ENCODE measurements around the gene TCEAL3.
"Not testable (repeated sequence)": the region's sequence is repeated elsewhere in the genome, so short reads cannot be mapped to it uniquely, and the experiment has no call there.

TCEAL3 gene

GRCh38 chrX:103607364-103608305 lies at the start of gene TCEAL3:
Gene TCEAL3 (plus strand): TSS chrX:103607963. CDS start chrX:103609065, 1,102 bp downstream.
- Mint-ChIP-seq H3K27ac (peak within 1 kb of the TSS; percentile 60), H3K9me3 (no peaks in the 10 kb centered on the region), H3K4me3 (peak within 1 kb of the TSS; percentile 76), H3K36me3 (ENCODE audit: low read depth) (no peaks in the 10 kb centered on the region), H3K4me1 (ENCODE audit: low read depth) (peaks cover 4% of the 10 kb centered on the region), H3K27me3 (peaks cover 51% of the 10 kb centered on the region)
- DNase-seq: peak; percentile 62

GRCh38 chrX:103560256-103560655 lies 47.5 kb upstream of the TCEAL3 start:
- no peaks in the 10 kb centered on the region for H3K36me3 Mint-ChIP-seq (ENCODE audit: low read depth)
- peaks cover 49% of the 10 kb centered on the region for H3K27me3 Mint-ChIP-seq
- H3K9me3 Mint-ChIP-seq: no peaks in the 10 kb centered on the region
- no peaks in the 10 kb centered on the region for H3K4me1 Mint-ChIP-seq (ENCODE audit: low read depth)
- no peak for DNase-seq
- H3K27ac Mint-ChIP-seq: no peak overlapping the region
- no peak overlapping the region for H3K4me3 Mint-ChIP-seq

- Mint-ChIP-seq H3K9me3 (no peaks in the 10 kb centered on the region), H3K4me1 (ENCODE audit: low read depth) (no peaks in the 10 kb centered on the region), H3K4me3 (no peak overlapping the region), H3K36me3 (ENCODE audit: low read depth) (no peaks in the 10 kb centered on the region), H3K27me3 (peaks cover 36% of the 10 kb centered on the region), H3K27ac (no peak overlapping the region)
- DNase-seq: no peak
Observed at GRCh38 chrX:103562801-103563200, 45.0 kb upstream of the TCEAL3 start.

GRCh38 chrX:103565197-103565596 lies 42.6 kb upstream of the TCEAL3 start:
- Mint-ChIP-seq H3K36me3 (ENCODE audit: low read depth) (no peaks in the 10 kb centered on the region), H3K27ac (no peak overlapping the region), H3K27me3 (peaks cover 30% of the 10 kb centered on the region), H3K4me1 (ENCODE audit: low read depth) (no peaks in the 10 kb centered on the region), H3K4me3 (no peak overlapping the region), H3K9me3 (no peaks in the 10 kb centered on the region)
- DNase-seq: no peak

GRCh38 chrX:103565752-103566151 lies 42.0 kb upstream of the TCEAL3 start:
- DNase-seq: no peak
- H3K27me3 Mint-ChIP-seq: peaks cover 30% of the 10 kb centered on the region
- no peak overlapping the region for H3K4me3 Mint-ChIP-seq
- no peak overlapping the region for H3K27ac Mint-ChIP-seq
- no peaks in the 10 kb centered on the region for H3K4me1 Mint-ChIP-seq (ENCODE audit: low read depth)
- no peaks in the 10 kb centered on the region for H3K9me3 Mint-ChIP-seq
- H3K36me3 Mint-ChIP-seq (ENCODE audit: low read depth): no peaks in the 10 kb centered on the region

- Mint-ChIP-seq H3K4me3 (no peak overlapping the region), H3K36me3 (ENCODE audit: low read depth) (no peaks in the 10 kb centered on the region), H3K9me3 (no peaks in the 10 kb centered on the region), H3K27ac (no peak overlapping the region), H3K27me3 (peaks cover 18% of the 10 kb centered on the region), H3K4me1 (ENCODE audit: low read depth) (no peaks in the 10 kb centered on the region)
- no peak for DNase-seq
Observed at GRCh38 chrX:103571121-103571520, 36.6 kb upstream of the TCEAL3 start.

GRCh38 chrX:103571726-103572125 lies 36.0 kb upstream of the TCEAL3 start:
- H3K4me1 Mint-ChIP-seq (ENCODE audit: low read depth): no peaks in the 10 kb centered on the region
- DNase-seq: no peak
- no peaks in the 10 kb centered on the region for H3K36me3 Mint-ChIP-seq (ENCODE audit: low read depth)

GRCh38 chrX:103573202-103573601 lies 34.6 kb upstream of the TCEAL3 start:
- Mint-ChIP-seq H3K27me3 (peaks cover 25% of the 10 kb centered on the region), H3K4me3 (no peak overlapping the region), H3K4me1 (ENCODE audit: low read depth) (no peaks in the 10 kb centered on the region), H3K27ac (no peak overlapping the region), H3K9me3 (no peaks in the 10 kb centered on the region), H3K36me3 (ENCODE audit: low read depth) (no peaks in the 10 kb centered on the region)
- DNase-seq: no peak

More at GRCh38 chrX:103571726-103572125, 36.0 kb upstream of the TCEAL3 start:
- Mint-ChIP-seq H3K27me3 (peaks cover 17% of the 10 kb centered on the region), H3K4me3 (no peak overlapping the region), H3K9me3 (no peaks in the 10 kb centered on the region), H3K27ac (no peak overlapping the region)

- no peak for DNase-seq
- Mint-ChIP-seq H3K4me3 (peak overlapping the region; percentile 86), H3K9me3 (no peaks in the 10 kb centered on the region)
Observed at GRCh38 chrX:103584596-103584995, 23.2 kb upstream of the TCEAL3 start.

GRCh38 chrX:103585411-103586313 lies 22.1 kb upstream of the TCEAL3 start, which contains the start of gene TCEAL4:
Gene TCEAL4 (plus strand): TSS chrX:103585515. CDS start chrX:103586676, 1,161 bp downstream.
- Mint-ChIP-seq H3K4me1 (ENCODE audit: low read depth) (peaks cover 13% of the 10 kb centered on the region), H3K27me3 (peaks cover 37% of the 10 kb centered on the region), H3K36me3 (ENCODE audit: low read depth) (peaks cover 7% of the 10 kb centered on the region), H3K9me3 (no peaks in the 10 kb centered on the region), H3K4me3 (peak within 1 kb of the TSS; percentile 86), H3K27ac (peak within 1 kb of the TSS; percentile 87)
- DNase-seq: peak; percentile 61

More at GRCh38 chrX:103584596-103584995, 23.2 kb upstream of the TCEAL3 start:
- H3K4me1 Mint-ChIP-seq (ENCODE audit: low read depth): peaks cover 10% of the 10 kb centered on the region
- H3K36me3 Mint-ChIP-seq (ENCODE audit: low read depth): peaks cover 7% of the 10 kb centered on the region
- H3K27ac Mint-ChIP-seq: no peak overlapping the region
- peaks cover 42% of the 10 kb centered on the region for H3K27me3 Mint-ChIP-seq

- no peak for DNase-seq
- H3K36me3 Mint-ChIP-seq (ENCODE audit: low read depth): peaks cover 7% of the 10 kb centered on the region
- H3K4me3 Mint-ChIP-seq: peak overlapping the region; percentile 86
- peaks cover 31% of the 10 kb centered on the region for H3K27me3 Mint-ChIP-seq
- H3K4me1 Mint-ChIP-seq (ENCODE audit: low read depth): peaks cover 14% of the 10 kb centered on the region
- H3K27ac Mint-ChIP-seq: peak overlapping the region; percentile 87
- no peaks in the 10 kb centered on the region for H3K9me3 Mint-ChIP-seq
Observed at GRCh38 chrX:103586314-103586646, 21.5 kb upstream of the TCEAL3 start.

- peaks cover 14% of the 10 kb centered on the region for H3K4me1 Mint-ChIP-seq (ENCODE audit: low read depth)
- peak overlapping the region; percentile 86 for H3K4me3 Mint-ChIP-seq
- H3K9me3 Mint-ChIP-seq: no peaks in the 10 kb centered on the region
- H3K27me3 Mint-ChIP-seq: peaks cover 27% of the 10 kb centered on the region
- peaks cover 7% of the 10 kb centered on the region for H3K36me3 Mint-ChIP-seq (ENCODE audit: low read depth)
- H3K27ac Mint-ChIP-seq: no peak overlapping the region
- DNase-seq: no peak
Observed at GRCh38 chrX:103586659-103587058, 21.1 kb upstream of the TCEAL3 start.

GRCh38 chrX:103592295-103592694 lies 15.5 kb upstream of the TCEAL3 start:
- H3K36me3 Mint-ChIP-seq (ENCODE audit: low read depth); DNase-seq; H3K4me1 Mint-ChIP-seq (ENCODE audit: low read depth); H3K9me3 Mint-ChIP-seq; H3K27me3 Mint-ChIP-seq; H3K27ac Mint-ChIP-seq; H3K4me3 Mint-ChIP-seq: not testable (repeated sequence)

- H3K9me3 Mint-ChIP-seq; H3K36me3 Mint-ChIP-seq (ENCODE audit: low read depth); H3K4me3 Mint-ChIP-seq; H3K27ac Mint-ChIP-seq; H3K4me1 Mint-ChIP-seq (ENCODE audit: low read depth); H3K27me3 Mint-ChIP-seq; DNase-seq: not testable (repeated sequence)
Observed at GRCh38 chrX:103595202-103595601, 12.6 kb upstream of the TCEAL3 start.
